DMS53 treated with DMSO at 0.1 percent for 48 hours (cell line): ENCODE measurements around the gene MKS1.

Experiments
- DNase-seq: peaks from one replicate; lab custom pipeline; 2025; ENCODE audit not compliant: unreplicated experiment; lab: John Stamatoyannopoulos, UW

The MKS1 gene

DNA sequence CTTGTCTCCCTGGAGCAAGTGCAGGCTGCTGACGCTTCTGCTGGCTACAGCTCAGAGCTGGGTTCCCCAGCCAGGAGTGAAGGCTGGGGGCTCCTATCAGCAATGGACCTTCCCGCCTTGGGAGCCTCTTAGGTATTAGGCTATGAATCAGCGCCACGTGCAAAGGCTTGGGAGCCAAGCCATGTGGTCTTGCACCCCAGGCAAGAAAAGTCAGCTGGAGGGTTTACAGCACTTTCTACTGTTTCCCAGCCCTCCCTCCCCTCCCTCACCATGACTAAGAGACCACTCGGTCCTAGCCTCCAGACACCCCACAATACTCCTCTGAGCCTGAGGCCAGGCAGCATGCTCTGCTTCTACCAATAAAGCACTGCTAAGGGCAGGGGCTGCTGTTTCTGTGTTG is 14.3 kb downstream of the MKS1 start:
- no peak for DNase-seq

DNA sequence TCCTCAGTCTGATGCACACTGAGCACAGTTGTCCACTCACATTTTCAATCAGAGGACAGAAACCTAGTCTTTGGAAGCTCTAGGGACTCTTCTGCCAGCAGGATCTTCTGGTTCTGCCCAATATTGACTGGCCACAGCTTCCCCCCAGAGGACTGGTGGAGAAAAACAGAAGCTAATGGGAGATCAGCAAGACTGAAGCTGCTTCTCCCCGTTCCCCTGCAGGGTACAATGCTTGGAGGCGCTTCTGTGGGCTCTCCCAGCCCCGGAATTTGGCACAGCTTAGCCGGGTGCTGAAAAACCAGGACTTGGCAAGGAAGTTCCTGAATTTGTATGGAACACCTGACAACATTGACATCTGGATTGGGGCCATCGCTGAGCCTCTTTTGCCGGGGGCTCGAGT is 16.2 kb downstream of the MKS1 start:
- no peak for DNase-seq

DNA sequence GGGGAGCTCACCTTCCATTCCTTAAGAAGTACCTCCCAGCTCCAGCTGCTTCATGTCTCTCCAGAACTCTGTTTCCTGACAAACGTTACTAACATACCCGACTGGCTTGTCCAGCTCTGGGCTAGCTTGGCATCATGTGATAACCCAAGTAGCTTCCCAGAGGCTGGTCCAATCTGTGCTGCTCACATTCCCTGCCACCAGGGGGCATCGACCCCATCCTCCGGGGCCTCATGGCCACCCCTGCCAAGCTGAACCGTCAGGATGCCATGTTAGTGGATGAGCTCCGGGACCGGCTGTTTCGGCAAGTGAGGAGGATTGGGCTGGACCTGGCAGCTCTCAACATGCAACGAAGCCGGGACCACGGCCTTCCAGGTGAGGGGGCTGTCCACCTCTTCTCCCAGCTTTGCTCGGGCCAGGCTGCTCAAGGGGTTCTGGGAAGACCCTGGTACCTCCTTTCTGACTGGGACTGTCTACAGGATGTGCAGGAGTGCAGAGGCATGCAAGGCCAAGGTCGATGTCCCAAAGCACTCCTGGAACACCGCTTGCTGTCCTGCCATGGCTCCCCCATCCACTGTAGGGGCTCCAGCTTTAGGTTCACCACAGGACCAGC is 18.9 kb downstream of the MKS1 start:
- DNase-seq = peak; percentile 33

DNA sequence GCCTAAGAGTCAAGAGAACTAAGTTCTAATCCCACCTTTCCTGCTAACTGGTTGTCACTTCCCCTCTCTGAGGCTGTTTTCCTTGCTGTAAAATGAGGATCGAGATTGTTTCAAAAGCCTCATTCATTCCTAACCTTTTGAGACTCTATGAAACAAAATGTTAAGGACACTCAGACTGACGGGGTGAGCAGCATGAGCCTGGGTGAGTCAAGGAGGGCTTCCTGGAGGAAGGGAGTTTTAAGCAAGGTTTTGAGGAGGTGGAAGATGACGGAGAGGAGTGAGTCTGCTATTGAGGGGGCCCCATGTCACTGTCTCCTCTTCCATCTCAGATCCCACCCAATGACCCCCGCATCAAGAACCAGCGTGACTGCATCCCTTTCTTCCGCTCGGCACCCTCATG is 22.4 kb downstream of the MKS1 start:
- no peak for DNase-seq

DNA sequence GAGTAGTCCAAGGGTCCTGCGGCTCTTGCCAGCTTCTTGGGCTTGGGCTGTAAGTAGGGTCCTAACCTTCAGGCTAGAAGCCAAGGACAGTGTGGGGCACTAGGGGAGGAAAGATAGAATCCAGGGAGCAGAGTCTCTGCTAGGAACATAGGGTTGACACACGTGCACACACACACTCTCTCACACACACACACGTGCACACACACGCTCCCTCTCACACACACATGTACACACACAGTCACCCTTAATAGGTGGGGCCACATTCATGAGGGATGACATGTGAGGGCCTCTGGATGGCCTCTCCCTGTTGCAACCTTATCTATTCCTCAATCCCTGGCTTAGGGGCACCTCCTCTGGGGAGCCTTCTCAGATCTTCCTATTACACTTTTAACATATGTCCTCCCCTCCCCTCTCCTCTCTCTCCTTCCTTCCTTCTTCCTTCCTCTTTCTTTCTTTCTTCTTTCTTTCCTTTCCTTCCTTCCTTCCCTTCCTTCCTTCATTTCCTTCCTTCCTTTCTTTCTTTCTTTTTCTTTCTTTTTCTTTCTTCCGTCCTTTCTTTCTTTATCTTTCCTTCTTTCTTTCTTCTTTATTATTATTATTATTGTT is 23.4 kb downstream of the MKS1 start:
- no peak for DNase-seq

DNA sequence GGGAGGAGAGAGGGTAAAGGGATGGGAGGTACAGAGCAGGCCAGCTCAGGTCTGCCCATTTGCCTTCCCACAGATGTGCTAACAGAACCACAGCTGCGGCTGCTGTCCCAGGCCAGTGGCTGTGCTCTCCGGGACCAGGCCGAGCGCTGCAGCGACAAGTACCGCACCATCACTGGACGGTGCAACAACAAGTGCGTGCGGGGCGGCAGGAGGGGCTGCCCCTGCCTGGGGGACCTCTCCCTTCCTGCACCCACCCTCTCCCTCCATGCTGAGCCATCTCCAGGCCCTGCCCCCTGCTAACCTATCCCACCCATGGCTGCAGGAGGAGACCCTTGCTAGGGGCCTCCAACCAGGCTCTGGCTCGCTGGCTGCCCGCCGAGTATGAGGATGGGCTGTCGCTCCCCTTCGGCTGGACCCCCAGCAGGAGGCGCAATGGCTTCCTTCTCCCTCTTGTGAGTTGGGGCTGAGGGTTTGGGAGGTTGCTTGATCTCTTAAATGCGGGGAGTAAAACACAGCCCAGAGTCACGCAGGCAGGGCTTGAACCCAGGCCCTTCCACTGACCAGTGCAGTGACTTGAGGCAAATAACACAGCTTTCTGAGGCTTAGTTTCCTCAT is 25.3 kb downstream of the MKS1 start:
- no peak for DNase-seq

DNA sequence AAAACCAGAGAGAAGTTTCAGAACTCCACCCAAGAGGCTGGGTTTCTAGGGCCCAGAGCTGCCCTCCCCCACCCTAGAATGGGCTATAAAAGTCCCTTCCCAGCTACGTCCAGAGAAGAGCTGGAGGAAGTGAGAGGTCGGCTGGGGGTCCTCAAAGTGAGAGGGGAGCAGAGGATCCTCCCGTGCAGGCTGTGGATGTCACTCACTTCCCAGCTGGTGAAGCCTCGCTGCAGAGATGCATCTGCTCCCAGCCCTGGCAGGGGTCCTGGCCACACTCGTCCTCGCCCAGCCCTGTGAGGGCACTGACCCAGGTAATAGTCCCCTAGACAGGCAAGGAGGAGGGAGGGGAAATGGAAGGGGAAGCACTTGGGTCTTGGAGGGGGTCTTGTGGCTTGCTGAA is 26.4 kb downstream of the MKS1 start, which contains the start of gene EPX:
EPX (plus strand) TSS at position 115 of the 400 bp plus-strand sequence; CDS start at position 236, 121 bp downstream.
- DNase-seq = no peak

DNA sequence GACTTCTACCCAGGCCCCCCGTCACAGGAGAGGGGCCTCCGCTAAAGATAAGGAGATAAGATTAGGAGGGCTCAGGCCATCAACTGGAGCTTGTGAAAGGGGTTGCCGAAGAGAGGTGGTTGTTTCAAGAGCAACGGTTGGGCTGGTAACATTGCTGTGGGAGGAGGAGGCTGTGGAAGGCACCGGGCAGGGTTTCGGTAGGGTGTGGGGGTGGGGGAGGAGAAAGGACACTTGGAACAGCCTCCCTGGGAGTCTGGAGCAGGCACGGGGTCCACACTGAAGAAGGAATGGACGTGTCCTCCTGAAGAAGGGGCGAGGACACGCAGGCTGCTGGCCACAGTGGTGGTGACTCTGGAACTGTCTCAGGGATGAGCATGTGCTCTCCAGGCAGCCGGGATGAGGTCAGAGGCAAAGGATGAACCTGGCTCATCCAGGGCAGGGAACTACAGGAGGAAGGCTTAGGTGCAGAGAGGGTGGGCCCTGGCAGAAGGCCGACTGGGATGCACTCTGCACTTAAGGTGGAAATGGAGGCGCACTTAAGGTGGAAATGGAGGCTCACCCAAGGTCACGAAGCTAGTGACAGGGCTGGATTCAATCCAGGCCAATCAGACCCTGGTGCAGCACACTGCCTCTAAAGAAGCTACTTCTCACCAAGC is 27.7 kb downstream of the MKS1 start:
- no peak for DNase-seq

DNA sequence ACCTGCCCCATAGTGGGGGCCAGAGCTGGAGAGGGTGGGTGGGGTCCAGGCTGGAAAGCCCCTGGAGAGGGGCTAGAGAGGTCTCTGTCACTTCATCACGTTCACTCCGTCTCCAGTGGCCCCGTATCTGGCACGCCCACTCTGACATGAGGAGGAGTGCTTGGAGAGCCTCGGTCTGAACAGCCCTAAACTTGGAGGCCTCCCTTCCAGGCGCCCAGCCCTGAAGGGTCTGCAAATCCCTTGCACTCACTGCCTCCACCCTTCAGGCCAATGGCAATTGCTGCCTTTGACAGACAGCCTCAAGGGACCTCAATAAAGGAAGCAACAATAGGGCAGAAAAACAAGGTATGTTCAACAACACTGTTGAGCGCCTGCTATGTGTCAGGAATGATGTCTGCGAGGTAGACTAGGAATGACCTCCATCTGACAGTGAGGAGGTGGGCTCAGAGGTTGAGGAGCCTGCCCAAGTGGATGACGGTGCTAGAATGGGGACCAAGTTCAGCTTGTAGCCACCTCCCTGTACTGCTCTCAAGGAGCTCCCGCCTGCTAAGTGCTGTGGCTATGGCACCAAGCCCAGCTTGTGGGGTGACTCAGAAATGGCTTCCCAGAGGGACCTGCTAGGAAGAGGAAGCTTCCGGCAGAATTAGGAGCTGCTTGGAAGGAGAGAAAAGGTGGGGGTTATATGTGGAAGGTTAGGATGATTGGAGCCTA is 29.5 kb downstream of the MKS1 start:
- no peak for DNase-seq

DNA sequence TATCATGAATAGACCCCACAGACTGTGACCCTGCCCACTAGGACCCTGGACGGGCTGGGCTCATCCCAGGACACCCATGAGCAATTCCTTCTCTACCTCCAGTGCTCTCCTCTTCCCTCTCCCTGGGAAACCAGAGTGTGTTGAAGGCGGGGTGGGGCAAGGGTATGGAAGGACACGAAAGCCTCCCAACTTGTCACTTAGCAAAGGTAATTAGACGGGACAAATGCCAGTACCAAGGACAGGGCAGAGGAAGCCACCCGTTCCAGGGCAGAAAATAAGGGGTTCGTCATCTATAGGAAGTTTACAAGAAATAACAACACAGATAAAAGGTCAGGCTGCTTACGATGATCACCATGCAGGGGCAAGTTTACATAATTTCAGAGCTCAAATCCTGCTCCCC is 31.4 kb downstream of the MKS1 start:
- no peak for DNase-seq

DNA sequence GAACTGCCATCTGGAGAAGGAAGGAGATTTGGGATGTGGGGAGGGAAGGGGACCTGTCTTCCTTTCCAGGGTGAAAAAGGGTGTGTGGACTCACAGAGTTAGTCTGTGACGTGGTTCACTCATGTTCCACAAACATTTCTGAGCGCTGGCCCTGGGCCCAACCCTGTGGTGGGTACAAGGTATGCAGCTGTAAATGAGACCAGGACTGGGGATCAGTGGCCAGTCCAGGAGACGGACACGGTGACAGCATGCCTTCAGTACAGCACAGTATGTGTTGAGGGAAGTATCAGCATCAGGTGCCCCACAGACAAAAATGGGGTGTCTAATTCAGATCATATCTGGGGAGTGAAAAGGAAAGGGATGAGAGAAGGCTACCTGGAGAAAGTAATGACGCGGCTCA is 32.0 kb downstream of the MKS1 start:
- DNase-seq = no peak

DNA sequence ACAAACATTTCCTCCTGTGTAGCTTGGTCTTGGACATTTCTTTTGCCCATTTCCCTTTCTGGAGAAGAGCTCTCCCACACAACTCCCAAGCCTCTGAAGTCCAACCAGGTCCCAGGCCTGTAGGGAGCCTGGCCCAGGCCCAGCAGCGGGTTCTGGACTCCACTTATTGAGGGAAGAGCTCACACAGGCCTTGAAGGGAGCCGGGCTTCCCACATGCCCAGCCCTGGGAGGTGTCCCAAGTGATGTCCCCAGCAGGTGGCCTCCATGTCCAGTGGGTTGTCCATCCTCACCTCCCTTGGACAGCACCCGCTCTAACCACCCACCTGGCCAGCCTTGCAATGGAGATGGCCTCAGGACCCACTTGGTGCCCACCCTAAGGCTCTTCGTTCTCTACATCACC is 32.5 kb downstream of the MKS1 start:
- no peak for DNase-seq

DNA sequence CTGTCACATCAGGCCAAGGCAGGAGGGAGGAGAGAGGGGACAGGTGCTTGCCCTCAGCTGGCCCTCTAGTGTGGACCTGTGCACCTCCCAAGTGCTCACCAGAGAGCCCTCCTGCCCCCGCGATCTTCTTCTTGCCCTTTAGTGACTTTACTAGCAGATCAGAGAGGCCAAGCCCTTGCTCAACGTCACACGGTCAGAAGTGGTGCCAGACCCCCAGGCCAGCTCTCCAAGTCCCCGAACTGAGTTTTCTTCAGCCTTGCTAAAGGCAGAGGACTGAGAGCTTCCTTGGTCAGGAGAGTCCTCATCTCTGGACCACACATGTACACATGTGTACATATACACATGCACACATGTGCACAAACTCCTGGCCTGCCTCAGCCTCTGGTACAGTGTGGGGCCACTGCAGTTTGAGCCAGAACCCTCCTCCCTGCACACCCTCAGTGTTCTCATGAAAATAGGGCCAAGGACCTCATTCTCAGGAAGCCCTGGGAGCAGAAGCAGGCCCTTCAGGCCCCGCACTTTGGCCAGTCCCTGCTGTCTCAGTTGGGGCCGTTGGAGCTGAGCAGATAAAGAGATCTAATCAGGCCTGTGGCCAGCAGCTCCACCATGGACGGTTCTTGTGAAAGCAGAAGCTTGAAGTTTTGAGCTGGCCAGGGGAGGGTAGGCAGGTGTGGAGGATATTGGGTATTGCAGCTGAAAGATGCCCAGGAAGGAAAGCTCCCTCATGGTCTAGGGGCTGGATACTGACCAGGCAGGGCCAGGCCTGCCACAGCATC is 33.9 kb downstream of the MKS1 start:
- DNase-seq = no peak

DNA sequence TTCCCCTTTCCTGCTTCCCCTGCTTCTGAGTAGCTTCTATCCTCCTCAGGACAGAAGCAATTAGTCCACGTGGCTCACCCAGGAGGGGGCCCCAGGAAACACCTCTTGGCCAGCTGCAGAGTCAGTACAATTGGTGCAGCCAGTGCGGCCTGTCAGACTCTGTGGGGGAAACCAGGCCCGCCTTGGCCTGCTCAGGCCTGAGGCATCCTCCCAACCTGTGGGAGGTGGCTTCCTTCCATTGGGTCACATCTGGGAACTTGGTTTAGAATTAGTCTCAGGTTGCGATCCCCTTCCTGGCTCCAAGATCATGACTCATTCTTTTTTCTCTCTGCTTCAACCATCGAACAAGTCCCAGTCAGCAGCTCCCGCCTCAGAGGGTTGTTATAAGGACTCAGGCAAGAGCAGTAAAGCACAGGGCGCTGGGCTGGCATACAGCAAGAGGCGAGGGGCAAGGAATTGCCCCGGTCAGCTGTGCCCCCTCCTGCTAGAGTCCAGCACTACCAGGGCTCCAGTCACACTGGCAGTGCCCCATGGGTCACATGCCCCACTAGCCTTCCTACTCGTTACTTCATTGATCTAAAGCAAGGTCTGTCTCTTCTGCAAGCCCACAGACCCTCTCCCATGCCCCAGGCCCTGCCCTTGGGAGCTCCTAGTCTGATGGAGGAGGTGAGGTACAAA is 34.6 kb downstream of the MKS1 start:
- no peak for DNase-seq

DNA sequence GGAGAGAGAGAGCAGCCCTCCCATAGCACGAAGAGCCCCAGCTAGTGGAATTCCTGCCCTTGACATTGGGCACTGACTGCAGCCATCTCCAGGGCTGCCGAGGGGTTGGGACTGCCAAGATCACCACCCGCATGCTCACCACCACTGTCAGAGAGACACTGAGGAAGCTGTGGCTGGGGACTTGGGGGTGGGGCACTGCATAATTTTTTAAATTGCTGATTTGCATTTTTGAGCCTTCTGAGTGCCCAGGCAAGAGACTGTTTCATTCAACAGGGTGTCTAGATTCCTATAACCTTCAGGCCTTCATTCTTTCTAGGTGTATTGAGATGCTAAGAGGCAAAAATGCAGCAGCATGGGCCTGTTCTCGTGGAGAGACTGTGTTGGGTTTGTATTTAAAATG is 35.5 kb downstream of the MKS1 start:
- DNase-seq = no peak

DNA sequence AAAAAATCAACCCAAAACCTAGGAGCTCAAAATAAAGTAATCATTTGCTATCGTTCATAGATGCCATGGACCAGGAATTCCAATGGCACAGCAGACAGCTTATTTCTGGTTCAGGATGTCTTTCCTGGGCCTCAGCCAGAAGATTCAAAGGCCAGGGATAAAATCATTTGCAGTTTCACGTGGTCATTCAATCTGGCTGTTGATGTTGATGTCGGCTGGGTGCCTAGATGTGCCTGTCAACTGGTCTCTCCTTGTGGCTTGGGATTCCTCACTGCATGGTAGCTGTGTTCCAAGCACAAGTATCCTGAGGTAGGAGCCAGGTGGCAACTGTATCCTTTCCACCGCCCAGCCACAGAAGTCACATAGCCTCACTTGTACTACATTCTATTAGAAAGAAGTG is 37.3 kb downstream of the MKS1 start:
- no peak for DNase-seq

DNA sequence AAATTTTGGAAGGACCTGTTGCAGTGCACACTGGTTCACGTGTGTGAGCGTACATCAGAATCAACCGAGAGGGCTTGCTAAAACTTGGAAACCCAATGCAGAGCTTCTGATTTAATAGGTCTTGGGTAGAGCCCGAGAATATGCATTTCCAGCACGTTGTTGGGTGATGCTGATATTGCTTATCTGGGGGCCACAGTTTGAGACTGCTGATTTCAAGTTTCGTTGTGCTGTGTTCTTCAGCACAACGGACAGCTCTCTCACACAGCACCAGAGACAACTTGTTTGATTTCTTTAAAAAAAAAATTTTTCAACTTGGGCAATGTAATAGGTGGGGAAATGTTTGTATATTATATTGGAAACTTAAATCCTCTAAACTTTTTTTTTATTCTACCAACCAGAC is 42.9 kb downstream of the MKS1 start:
- DNase-seq = no peak

DNA sequence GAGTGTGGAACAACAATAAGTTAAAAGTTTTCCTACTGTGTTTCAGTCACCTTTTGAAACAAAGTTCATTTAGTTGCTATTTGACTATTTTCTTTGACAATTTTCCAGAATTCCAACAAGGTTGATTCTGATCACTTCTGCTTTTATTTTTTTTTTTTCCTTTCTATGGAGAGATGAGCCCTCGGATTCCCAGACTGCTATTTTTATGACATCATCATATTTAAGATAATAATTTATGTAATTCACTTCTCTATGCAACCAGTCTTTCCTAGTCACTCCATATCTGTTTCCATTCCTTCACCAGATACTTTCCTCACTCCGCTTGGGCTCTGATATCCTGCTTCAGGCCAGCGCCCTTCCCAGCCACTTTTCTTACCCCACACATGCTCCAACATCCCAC is 44.2 kb downstream of the MKS1 start:
- DNase-seq = no peak

DNA sequence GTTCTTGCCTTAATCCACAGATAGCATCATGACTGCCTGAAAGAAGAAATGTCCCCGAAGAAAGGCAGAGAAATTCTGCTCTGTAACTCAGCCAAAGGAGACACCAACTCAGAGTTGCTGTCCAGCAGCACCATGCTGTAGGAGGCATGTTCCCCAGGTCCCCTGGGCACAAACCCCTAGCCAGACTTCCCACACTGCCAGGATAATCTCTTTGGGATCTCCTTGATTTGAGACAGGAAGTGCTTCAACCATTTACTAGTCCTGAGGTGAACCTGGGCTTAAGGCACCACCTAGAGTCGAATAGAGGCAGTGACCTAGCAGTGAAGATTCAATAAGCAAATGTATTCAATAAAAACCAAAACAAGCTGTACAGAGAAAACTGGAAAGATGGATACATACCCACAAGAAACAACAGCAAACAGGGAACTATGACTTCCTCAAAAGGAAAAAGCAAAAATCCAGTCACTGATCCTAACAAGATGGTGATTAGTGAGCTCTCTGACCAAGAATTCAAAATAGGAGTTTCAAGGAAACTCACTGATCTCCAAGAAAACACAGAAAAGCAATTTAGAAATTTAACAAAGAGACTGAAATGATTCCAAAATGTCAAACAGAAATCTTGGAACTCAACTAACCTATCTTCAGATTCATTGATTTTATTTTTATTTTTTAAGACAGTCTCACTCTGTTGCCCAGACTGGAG is 46.5 kb downstream of the MKS1 start:
- DNase-seq = peak; percentile 27

DNA sequence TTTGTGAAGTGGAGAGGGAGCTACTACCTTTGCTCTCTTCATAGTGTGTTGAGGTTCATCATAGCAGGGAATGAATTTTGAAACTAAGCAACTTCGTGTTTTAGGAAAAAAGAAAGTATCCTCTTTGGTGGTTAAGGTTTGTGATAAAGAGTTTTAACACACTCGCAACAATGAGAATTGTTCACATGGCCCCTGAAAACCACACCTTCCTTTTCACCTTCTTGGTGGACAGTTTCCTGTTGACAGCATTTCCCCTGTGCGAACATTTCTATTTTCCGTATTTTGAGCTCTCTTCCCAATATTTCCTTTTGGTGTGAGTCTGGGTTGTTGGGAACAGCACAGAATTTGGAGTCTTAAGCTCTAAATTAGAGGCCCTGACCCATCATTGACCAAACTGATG is 48.4 kb downstream of the MKS1 start:
- DNase-seq = no peak
